GM23248 (cell line): ENCODE results near the gene ATN1. TPM values are rescaled to one million over a fixed set of nuclear protein-coding genes. Genes with fewer than 3 reads are reported as not detected.

ENCODE experiments used
- DNase-seq: peaks from one replicate; pipeline ENCODE4 v3.0.0-alpha.2; 2015
- H2AFZ ChIP-seq: fragments of 200-600 bp; sonication (generic); 2 replicates; pipeline ENCODE4 v1.6.1; 2016; ENCODE audit warnings: antibody characterized with exemption
- H3F3A ChIP-seq: fragments of 200-600 bp; sonication (generic); 2 replicates; pipeline ENCODE4 v1.6.1; 2016; ENCODE audit warnings: mild to moderate bottlenecking, antibody characterized with exemption, mixed run types; ENCODE audit not compliant: insufficient read depth
- H3K27ac ChIP-seq: fragments of 200-600 bp; sonication (generic); 2 replicates; pipeline ENCODE4 v1.5.1; 2016; ENCODE audit warnings: mild to moderate bottlenecking
- H3K27me3 ChIP-seq: fragments of 200-600 bp; sonication (generic); replicated peaks from 2 replicates; pipeline ENCODE4 v1.6.1; 2016; ENCODE audit warnings: mild to moderate bottlenecking; ENCODE audit not compliant: insufficient read depth
- H3K36me3 ChIP-seq: fragments of 200-600 bp; sonication (generic); 2 replicates; pipeline ENCODE4 v1.6.1; 2016; ENCODE audit warnings: low read depth, mild to moderate bottlenecking
- H3K4me1 ChIP-seq: fragments of 200-600 bp; sonication (generic); 2 replicates; pipeline ENCODE4 v1.6.1; 2016; ENCODE audit warnings: mild to moderate bottlenecking; ENCODE audit not compliant: insufficient read depth
- H3K4me2 ChIP-seq: fragments of 200-600 bp; sonication (generic); one replicate; pipeline ENCODE4 v1.6.1; 2016; ENCODE audit warnings: mild to moderate bottlenecking; ENCODE audit not compliant: unreplicated experiment
- H3K4me3 ChIP-seq: fragments of 200-600 bp; sonication (generic); 2 replicates; pipeline ENCODE4 v1.5.1; 2016; ENCODE audit warnings: mild to moderate bottlenecking
- H3K79me2 ChIP-seq: fragments of 200-600 bp; sonication (generic); 2 replicates; pipeline ENCODE4 v1.6.1; 2016; ENCODE audit warnings: mild to moderate bottlenecking; ENCODE audit not compliant: insufficient read depth
- H3K9ac ChIP-seq: fragments of 200-600 bp; sonication (generic); 2 replicates; pipeline ENCODE4 v1.6.1; 2016; ENCODE audit warnings: mild to moderate bottlenecking
- H3K9me2 ChIP-seq: fragments of 200-600 bp; sonication (generic); 2 replicates; pipeline ENCODE4 v1.6.1; 2016; ENCODE audit warnings: mixed run types, mild to moderate bottlenecking, moderate library complexity; ENCODE audit not compliant: insufficient read depth
- H3K9me3 ChIP-seq: fragments of 200-600 bp; sonication (generic); one replicate; pipeline ENCODE4 v1.6.1; 2017; ENCODE audit warnings: low read depth
- H4K20me1 ChIP-seq: fragments of 200-600 bp; sonication (generic); 2 replicates; pipeline ENCODE4 v1.6.0; 2016; ENCODE audit not compliant: insufficient read depth
- EZH2 ChIP-seq: fragments of 200-600 bp; sonication (generic); IDR thresholded peaks from 2 replicates; pipeline ENCODE4 v1.6.1; 2018; ENCODE audit warnings: antibody characterized with exemption, mild to moderate bottlenecking; ENCODE audit not compliant: insufficient read depth, poor library complexity, severe bottlenecking
- EZH2phosphoT487 ChIP-seq: fragments of 200-600 bp; sonication (generic); IDR thresholded peaks from 2 replicates; pipeline ENCODE4 v1.6.1; 2018; ENCODE audit warnings: antibody characterized with exemption, moderate library complexity, mild to moderate bottlenecking, low read depth; ENCODE audit not compliant: insufficient read depth
- WGBS, 2 experiments: methylation state at CpG; one replicate each; pipeline ENCODE4 v1.1.6; 2015 to 2017; ENCODE audit warnings: low lambda C conversion rate in 2 of 2, low coverage in 1 of 2; ENCODE audit errors: missing lambda C conversion rate in 2 of 2; 5-methylcytosine and 5-hydroxymethylcytosine counted together
- in situ Hi-C: fragments of 300-500 bp; cut with MboI; formaldehyde crosslinking; loops from 2 replicates; pipeline ENCODE4 v1.15.0; 2020
- polyA plus RNA-seq: library from polyadenylated mRNA; unstranded; fragments of >200 nt; fragmentation: Nextera tagmentation; extraction: Ambion mirVana; gene quantifications from 2 replicates; pipeline ENCODE4 v1.2.1, GENCODE V29; 2016
- total RNA-seq: library from RNA; depleted of rRNA; stranded (reverse); fragments of >200 nt; shearing (Covaris generic); gene quantifications from 2 replicates; pipeline ENCODE4 v1.2.3, GENCODE V29; 2014

ATN1 gene
- total and polyA plus RNA-seq, 2 experiments from 2014 or later: 6.5 to 14.7 TPM

DNA sequence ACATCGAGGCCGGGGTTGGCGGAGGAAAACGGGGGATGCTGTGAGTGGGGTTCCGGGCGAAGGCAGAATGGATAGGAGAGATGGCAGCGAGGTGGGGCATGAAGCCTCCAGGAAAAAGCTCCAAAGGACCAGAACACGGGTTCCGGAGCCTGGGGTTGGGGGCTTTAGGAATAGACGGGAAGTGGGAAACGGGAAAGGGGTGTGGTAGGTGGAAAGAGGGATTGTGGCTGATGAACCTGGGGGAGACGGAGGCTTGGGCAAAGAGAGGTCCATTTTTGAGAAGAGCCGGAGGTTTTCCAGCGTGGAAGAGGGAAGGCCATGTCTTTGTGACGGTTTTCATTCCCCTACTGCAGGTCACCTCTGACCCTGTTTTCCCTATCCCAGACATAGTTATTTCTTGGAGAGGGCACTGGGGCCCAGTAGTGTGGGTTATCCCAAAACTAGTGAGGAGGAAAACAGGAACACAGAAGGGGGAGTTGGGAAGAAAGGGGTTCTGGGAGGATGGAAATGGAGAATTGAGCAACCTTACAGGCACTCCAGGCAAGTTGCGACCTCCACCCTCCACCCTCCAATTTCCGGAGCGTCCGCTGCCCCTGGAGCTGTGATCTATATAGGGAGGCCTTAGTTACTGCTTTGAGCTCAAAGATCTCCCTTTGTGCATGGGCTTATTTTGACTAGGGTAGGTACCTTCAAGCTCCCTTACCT lies 1.1 kb downstream of the ATN1 start:
- peaks cover 14% of the 10 kb centered on the region; the same call in 1 of the 2 replicates for H4K20me1 ChIP-seq

GRCh38 chr12:6929466-6930452 lies 2.0 kb downstream of the ATN1 start:
- Histone ChIP-seq H3K4me2 (peak overlapping the region; percentile 95), H3K27ac (no peak overlapping the region), H3K4me1 (peaks cover 47% of the 10 kb centered on the region), H4K20me1 (peaks cover 14% of the 10 kb centered on the region; the same call in 1 of the 2 replicates), H3F3A (peaks cover 58% of the 10 kb centered on the region), H3K27me3 (no peaks in the 10 kb centered on the region), H3K79me2 (peaks cover 77% of the 10 kb centered on the region), H3K9me2 (no peaks in the 10 kb centered on the region), H3K36me3 (0 out of 2 replicates have a peak, but pooled peaks cover 9% of the 10 kb centered on the region), H2AFZ (no peak overlapping the region), H3K9ac (peak overlapping the region; percentile 96), H3K9me3 (no peaks in the 10 kb centered on the region), H3K4me3 (peak overlapping the region; percentile 99)
- in situ Hi-C loops: no loop called here
- DNase-seq: no peak
- WGBS, 2 experiments: 44 to 54% methylated on average over 7 of the region's 7 CpGs
- TF ChIP-seq EZH2phosphoT487: no peak
- no peak for TF ChIP-seq EZH2

More for the DNA sequence above, 1.1 kb downstream of the ATN1 start:
- Histone ChIP-seq H3K9me2 (no peaks in the 10 kb centered on the region), H3F3A (peaks cover 57% of the 10 kb centered on the region), H3K9ac (peak overlapping the region; percentile 96), H3K4me3 (peak overlapping the region; percentile 99), H3K27me3 (no peaks in the 10 kb centered on the region), H3K27ac (peak overlapping the region; percentile 56), H3K79me2 (peaks cover 68% of the 10 kb centered on the region), H3K9me3 (no peaks in the 10 kb centered on the region), H3K4me1 (peaks cover 48% of the 10 kb centered on the region), H2AFZ (0 out of 2 replicates have a peak overlapping the region, but pooled peaks have one; percentile 34), H3K36me3 (0 out of 2 replicates have a peak, but pooled peaks cover 6% of the 10 kb centered on the region), H3K4me2 (peak overlapping the region; percentile 95)
- peak; percentile 45 for DNase-seq
- in situ Hi-C loops: no loop called here
- no peak for TF ChIP-seq EZH2phosphoT487
- no peak for TF ChIP-seq EZH2
- 1% methylated on average over 18 to 19 of the region's 19 CpGs for WGBS, 2 experiments

DNA sequence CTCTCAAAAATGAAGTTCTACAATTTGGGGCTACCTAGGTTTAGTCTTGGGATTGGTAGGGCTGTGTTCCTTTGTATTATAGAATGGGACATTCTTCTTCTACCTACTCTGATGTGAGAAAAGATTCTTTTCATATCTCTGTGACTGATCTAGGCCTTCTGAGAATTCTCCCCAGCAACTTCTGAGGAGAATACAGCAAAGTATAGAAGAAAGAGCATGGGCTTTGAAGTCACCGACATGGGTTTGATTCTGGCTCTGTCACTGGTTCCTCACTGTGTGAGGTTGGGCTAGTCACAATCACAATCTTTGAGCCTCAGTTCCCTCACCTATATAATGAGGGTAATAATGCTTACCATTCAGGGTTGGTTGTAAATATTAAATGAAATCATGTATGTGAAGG lies 5.0 kb downstream of the ATN1 start:
- H3K9me3 ChIP-seq: no peaks in the 10 kb centered on the region
- no peaks in the 10 kb centered on the region for H3K27me3 ChIP-seq
- no peaks in the 10 kb centered on the region for H3K9me2 ChIP-seq
- no peak for DNase-seq
- no peak overlapping the region for H3K4me2 ChIP-seq
- H4K20me1 ChIP-seq: peaks cover 14% of the 10 kb centered on the region; the same call in 1 of the 2 replicates
- peak overlapping the region; percentile 17 for H3K9ac ChIP-seq
- in situ Hi-C loops: no loop called here
- 14 to 17% methylated on average over 1 of the region's 1 CpG for WGBS, 2 experiments
- H3K4me3 ChIP-seq: no peak overlapping the region
- 0 out of 2 replicates have a peak overlapping the region, but pooled peaks have one; percentile 30 for H3K27ac ChIP-seq
- H3K4me1 ChIP-seq: peaks cover 26% of the 10 kb centered on the region
- H3K36me3 ChIP-seq: peaks cover 14% of the 10 kb centered on the region; the same call in 1 of the 2 replicates
- peaks cover 46% of the 10 kb centered on the region for H3F3A ChIP-seq
- no peak for TF ChIP-seq EZH2
- TF ChIP-seq EZH2phosphoT487: no peak
- no peak overlapping the region for H2AFZ ChIP-seq
- H3K79me2 ChIP-seq: peaks cover 86% of the 10 kb centered on the region

- no peak overlapping the region for H3K4me2 ChIP-seq
- no peak for TF ChIP-seq EZH2
- no peak for TF ChIP-seq EZH2phosphoT487
- in situ Hi-C loops: no loop called here
- WGBS, 2 experiments: 62 to 63% methylated on average over 8 of the region's 8 CpGs
- H3K27ac ChIP-seq: peak overlapping the region; percentile 30
- peak; percentile 42 for DNase-seq
- peaks cover 76% of the 10 kb centered on the region for H3K79me2 ChIP-seq
- peak overlapping the region; percentile 30; the same call in 1 of the 2 replicates for H3K9ac ChIP-seq
- H3K36me3 ChIP-seq: peaks cover 14% of the 10 kb centered on the region; the same call in 1 of the 2 replicates
- H3K4me3 ChIP-seq: no peak overlapping the region
- no peak overlapping the region for H2AFZ ChIP-seq
- H4K20me1 ChIP-seq: peaks cover 14% of the 10 kb centered on the region; the same call in 1 of the 2 replicates
- H3K27me3 ChIP-seq: no peaks in the 10 kb centered on the region
- H3K9me2 ChIP-seq: no peaks in the 10 kb centered on the region
- H3K4me1 ChIP-seq: peaks cover 29% of the 10 kb centered on the region
- peaks cover 48% of the 10 kb centered on the region for H3F3A ChIP-seq
- H3K9me3 ChIP-seq: no peaks in the 10 kb centered on the region
Measured at GRCh38 chr12:6934110-6934509, 6.4 kb downstream of the ATN1 start.
